OCI-LY7 (cell line): ENCODE data around the gene BEST2. TPM values are rescaled to one million over a fixed set of nuclear protein-coding genes. Genes with fewer than 3 reads are reported as not detected.

ENCODE experiments used
- BruUV-seq: library from RNA; stranded (reverse); fragments of 400-500 nt; replicated peaks from 2 replicates; lab custom pipeline; 2021; lab: Mats Ljungman, UMichigan
- CTCF ChIA-PET: fragments of 300-600 bp; sonication (Branson Sonifier 250); formaldehyde crosslinking; loops from one replicate; lab custom pipeline; 2022; ENCODE audit warnings: antibody characterized with exemption; ENCODE audit not compliant: unreplicated experiment; lab: Charles Lee
- POLR2A ChIA-PET: fragments of 300-600 bp; sonication (Branson Sonifier 250); formaldehyde crosslinking; loops from one replicate; lab custom pipeline; 2022; ENCODE audit warnings: antibody characterized with exemption; lab: Charles Lee
- DNase-seq: peaks from one replicate; pipeline ENCODE4 v3.0.0-alpha.2; 2015; ENCODE audit warnings: low spot score
- H2AFZ ChIP-seq: fragments of 200-600 bp; sonication (generic), shearing (Covaris generic); 2 replicates; pipeline ENCODE4 v1.6.1; 2014; ENCODE audit warnings: mild to moderate bottlenecking, antibody characterized with exemption, low read length, moderate library complexity
- H3K27ac ChIP-seq: fragments of 200-600 bp; sonication (generic); 2 replicates; pipeline ENCODE4 v1.5.1; 2014; ENCODE audit warnings: mixed run types, low read depth, mild to moderate bottlenecking, moderate library complexity, low read length, inconsistent platforms; ENCODE audit not compliant: poor library complexity, severe bottlenecking
- H3K36me3 ChIP-seq: fragments of 200-600 bp; sonication (generic); 2 replicates; pipeline ENCODE4 v1.6.1; 2014; ENCODE audit warnings: mild to moderate bottlenecking, antibody characterized with exemption, low read length, moderate library complexity, mixed read lengths; ENCODE audit not compliant: insufficient read depth
- H3K4me1 ChIP-seq: fragments of 200-600 bp; sonication (generic); 2 replicates; pipeline ENCODE4 v1.5.1; 2014; ENCODE audit warnings: mild to moderate bottlenecking, low read length; ENCODE audit not compliant: insufficient read depth, poor library complexity, severe bottlenecking
- H3K4me2 ChIP-seq: fragments of 200-600 bp; sonication (generic); 2 replicates; pipeline ENCODE4 v1.6.1; 2014; ENCODE audit warnings: mild to moderate bottlenecking, low read length
- H3K4me3 ChIP-seq: fragments of 200-600 bp; sonication (generic); 2 replicates; pipeline ENCODE4 v1.5.1; 2014; ENCODE audit warnings: mild to moderate bottlenecking, low read depth, low read length; ENCODE audit not compliant: poor library complexity, severe bottlenecking
- H3K79me2 ChIP-seq: fragments of 200-600 bp; sonication (generic); 2 replicates; pipeline ENCODE4 v1.6.1; 2016; ENCODE audit warnings: low read depth, mild to moderate bottlenecking, low read length, moderate library complexity, mixed read lengths; ENCODE audit not compliant: insufficient read depth
- H3K9me2 ChIP-seq: fragments of 200-600 bp; sonication (generic); 2 replicates; pipeline ENCODE4 v1.6.1; 2016; ENCODE audit warnings: mild to moderate bottlenecking, low read length, mixed read lengths; ENCODE audit not compliant: insufficient read depth
- H3K9me3 ChIP-seq: fragments of 200-600 bp; sonication (generic); 2 replicates; pipeline ENCODE4 v1.6.1; 2014; ENCODE audit warnings: mild to moderate bottlenecking, mixed run types, low read length, mixed read lengths
- H4K20me1 ChIP-seq: fragments of 200-600 bp; sonication (generic); 2 replicates; pipeline ENCODE4 v1.6.1; 2014; ENCODE audit warnings: mild to moderate bottlenecking, antibody characterized with exemption, low read length, moderate library complexity, mixed read lengths; ENCODE audit not compliant: insufficient read depth
- CTCF ChIP-seq: fragments of 200-600 bp; sonication (generic); conservative IDR thresholded peaks from 2 replicates; pipeline ENCODE4 v1.5.1; 2014; ENCODE audit warnings: mild to moderate bottlenecking, antibody characterized with exemption, low read length, moderate library complexity, mixed read lengths
- EZH2phosphoT487 ChIP-seq: fragments of 200-600 bp; sonication (generic); IDR thresholded peaks from 2 replicates; pipeline ENCODE4 v1.6.1; 2018; ENCODE audit warnings: low read depth, borderline replicate concordance, mild to moderate bottlenecking, mixed run types, antibody characterized with exemption, low read length, moderate library complexity, mixed read lengths
- intact Hi-C: fragments of 100-400 bp; cut with micrococcal nuclease; formaldehyde crosslinking; loops from one replicate; pipeline ENCODE4 v1.10.0; 2022; ENCODE audit not compliant: unreplicated experiment
- total RNA-seq, 2 experiments: library from RNA; depleted of rRNA in 1 of 2; stranded (reverse); fragments of >200 nt in 1 of 2; shearing (Covaris generic) in 1 of 2; gene quantifications; 2 replicates each; pipeline ENCODE4 v1.2.3, GENCODE V29; 2014 to 2022

BEST2 gene
- total RNA-seq, 2 experiments from 2014 or later: not detected

GRCh38 chr19:12800923-12801465, 49.4 kb downstream of the BEST2 start:
- Histone ChIP-seq H3K4me2 (peak overlapping the region; percentile 92), H3K4me1 (peaks cover 25% of the 10 kb centered on the region), H3K9me3 (no peaks in the 10 kb centered on the region), H2AFZ (peak overlapping the region; percentile 71; the same call in 1 of the 2 replicates), H3K9me2 (no peaks in the 10 kb centered on the region), H4K20me1 (no peaks in the 10 kb centered on the region; the same call in 1 of the 2 replicates), H3K36me3 (peaks cover 19% of the 10 kb centered on the region; the same call in 1 of the 2 replicates), H3K4me3 (peak overlapping the region; percentile 95), H3K27ac (peak overlapping the region; percentile 22), H3K79me2 (peaks cover 12% of the 10 kb centered on the region; the same call in 1 of the 2 replicates)
- peak; percentile 54 for DNase-seq
- intact Hi-C loops: no loop called here
- TF ChIP-seq EZH2phosphoT487: no peak
- TF ChIP-seq CTCF: peak; percentile 42
- ChIA-PET CTCF (interaction anchor here (1.3 kb wide), 1 partner anchor 23 kb away, joined by 4 read pairs; no protein-coding TSS in a partner anchor), POLR2A (interaction anchor here (1.2 kb wide), 1 partner anchor 9 kb away, joined by 4 read pairs; the partner anchor contains the start of gene JUNB)
- no TSS peak for BruUV-seq

- DNase-seq: peak; percentile 96
- Histone ChIP-seq H2AFZ (peak within 1 kb of the TSS; percentile 71; the same call in 1 of the 2 replicates), H3K27ac (peak within 1 kb of the TSS; percentile 22), H3K9me3 (no peaks in the 10 kb centered on the region), H3K4me2 (peak within 1 kb of the TSS; percentile 92), H3K79me2 (peaks cover 12% of the 10 kb centered on the region; the same call in 1 of the 2 replicates), H3K4me1 (peaks cover 23% of the 10 kb centered on the region), H4K20me1 (no peaks in the 10 kb centered on the region), H3K36me3 (peaks cover 19% of the 10 kb centered on the region; the same call in 1 of the 2 replicates), H3K9me2 (no peaks in the 10 kb centered on the region), H3K4me3 (peak within 1 kb of the TSS; percentile 95)
- no peak for TF ChIP-seq EZH2phosphoT487
- TF ChIP-seq CTCF: no peak
- no TSS peak for BruUV-seq
- ChIA-PET CTCF (no interaction called here), POLR2A (interaction anchor here (1.1 kb wide), 1 partner anchor 10 kb away, joined by 5 read pairs; the partner anchor contains the start of gene JUNB)
- intact Hi-C loops: no loop called here
Observed at GRCh38 chr19:12801466-12802266, 50.1 kb downstream of the BEST2 start, which contains the start of the genes PRDX2 and THSD8. PRDX2 (minus strand) TSS chr19:12801800; CDS start chr19:12801261, 539 bp downstream. THSD8 (plus strand) TSS chr19:12802069; CDS start chr19:12802072, 3 bp downstream.
